ENCODE measurements around the gene GFPT2. TPM values are rescaled to one million over a fixed set of nuclear protein-coding genes. Genes with fewer than 3 reads are reported as not detected.

Gene GFPT2
- 1 to 10 TPM; 1.6 to 3.6 (median 2.0) TPM for total RNA-seq
- 1.2 TPM for total RNA-seq (2013)
- total RNA-seq, result 0.08 to 8.7 (median 1.3) reads per million in 29 experiments

DNA sequence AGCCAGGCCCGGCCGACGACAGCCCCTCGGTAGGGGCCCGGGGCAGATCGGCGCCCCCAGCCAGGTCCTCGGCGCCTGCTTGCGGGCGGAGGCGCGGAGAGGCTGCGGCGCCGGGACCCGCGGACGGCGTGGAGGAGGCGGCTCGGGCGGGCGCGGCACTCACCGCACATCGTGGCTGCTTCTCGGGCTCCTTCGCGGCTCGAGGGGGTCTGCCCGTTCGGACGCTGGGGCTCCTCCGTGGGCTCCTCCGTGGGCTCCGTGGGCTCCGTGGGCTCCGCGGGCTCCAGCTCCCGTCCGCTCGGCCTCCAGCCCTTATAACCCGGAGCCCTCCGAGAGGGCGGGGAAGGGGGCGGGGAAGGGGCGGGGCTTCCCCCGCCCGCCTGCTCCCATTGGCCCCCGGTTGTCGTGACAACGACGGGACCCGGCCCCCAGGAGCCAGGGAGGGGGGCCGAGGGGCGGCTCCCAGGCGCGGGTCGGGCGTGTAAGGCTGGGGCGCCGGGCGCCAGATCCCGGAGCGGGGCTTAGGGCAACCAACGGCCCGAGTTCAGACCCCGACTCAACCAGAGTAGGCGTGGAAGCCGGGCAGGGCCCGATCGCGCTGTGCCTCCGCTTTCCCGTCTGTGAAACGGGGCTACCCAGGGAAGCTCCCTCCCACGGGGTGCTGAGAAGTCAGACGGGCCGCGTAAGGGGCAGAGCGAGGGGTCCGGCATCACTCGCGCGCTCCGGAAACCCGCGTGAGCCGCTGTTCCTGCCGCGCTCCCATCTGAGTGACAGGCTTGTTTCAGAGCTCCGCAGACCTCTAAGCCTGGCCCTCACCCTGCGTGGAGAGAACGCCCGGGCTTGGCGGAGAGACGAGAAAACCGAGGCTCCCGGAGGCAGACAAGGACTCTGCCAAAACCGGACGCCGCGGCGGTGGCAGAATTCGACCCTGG lies at the start of gene GFPT2:
TSS of gene GFPT2 (minus strand) at position 289 of the 932 bp plus-strand sequence. CDS start at position 170, 119 bp downstream.
- Mint-ChIP-seq H3K36me3 (no peaks in the 10 kb centered on the region), H3K4me3 (peak within 1 kb of the TSS; percentile 72 to 73 (median 73)), H3K4me1 (peaks cover 5 to 13% (median 7%) of the 10 kb centered on the region in 3 donors), H3K27ac (no peak within 1 kb of the TSS), H3K27me3 (peaks cover 44 to 60% of the 10 kb centered on the region in 2 donors), H3K9me3 (no peaks in the 10 kb centered on the region)
- DNase-seq (peak; percentile 39 to 82 (median 61)), ATAC-seq (replicated peaks in 1 of 4) (peak; percentile 86 to 93 (median 89))
- Histone ChIP-seq H3K4me3 (ENCODE audit: control insufficient read depth in 1 of 2, extremely low read depth in 1 of 2, low read length in 1 of 2) (peak within 1 kb of the TSS; percentile 77 to 86), H3K27ac (ENCODE audit: low read length) (no peak within 1 kb of the TSS), H3K4me1 (ENCODE audit: control insufficient read depth in 1 of 2, extremely low read depth in 1 of 2, insufficient read depth in 2 of 2, low read length in 2 of 2) (peaks cover 0 to 24% of the 10 kb centered on the region in 2 experiments), H3K9me3 (no peaks in the 10 kb centered on the region), H3K36me3 (ENCODE audit: control insufficient read depth in 2 of 2, extremely low read depth in 1 of 2, insufficient read depth in 1 of 2, low read length in 1 of 2) (no peaks in the 10 kb centered on the region), H3K27me3 (replicated peaks in 1 of 2; ENCODE audit: control insufficient read depth in 2 of 2, extremely low read depth in 1 of 2, insufficient read depth in 2 of 2, low read length in 1 of 2) (peaks cover 5 to 71% of the 10 kb centered on the region in 2 experiments)
- WGBS (ENCODE audit: insufficient coverage), result under 1% methylated on average over 106 of the region's 106 CpGs
- ChIA-PET CTCF (interaction anchor here in 1 of 2 donors (0.6 to 1.5 kb wide), 2 partner anchors 24 to 800 kb away, joined by 3 to 4 read pairs; no protein-coding TSS in a partner anchor), POLR2A (no interaction called here)

DNA sequence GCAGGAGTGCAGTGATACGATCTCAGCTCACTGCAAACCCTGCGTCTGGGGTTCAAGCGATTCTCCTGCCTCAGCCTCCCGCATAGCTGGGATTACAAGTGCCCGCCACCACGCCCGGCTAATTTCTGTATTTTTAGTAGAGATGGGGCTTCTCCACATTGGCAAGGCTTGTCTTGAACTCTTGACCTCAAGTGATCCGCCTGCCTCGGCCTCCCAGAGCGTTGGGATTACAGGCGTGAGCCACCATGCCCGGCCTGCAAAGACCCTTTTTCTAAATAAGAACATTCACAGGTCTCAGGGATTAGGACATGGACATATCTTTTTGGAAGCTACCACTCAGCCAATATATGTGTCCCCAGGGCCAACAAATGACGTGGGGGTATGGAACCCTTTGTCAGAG lies 49.6 kb upstream of the GFPT2 start:
- Mint-ChIP-seq H3K36me3 (no peaks in the 10 kb centered on the region), H3K27ac (no peak overlapping the region), H3K27me3 (peaks cover 29 to 30% of the 10 kb centered on the region in 2 donors), H3K4me3 (no peak overlapping the region), H3K4me1 (no peaks in the 10 kb centered on the region), H3K9me3 (peaks cover 0 to 6% (median 0%) of the 10 kb centered on the region in 3 donors)
- Histone ChIP-seq H3K27me3 (replicated peaks in 1 of 2; ENCODE audit: control insufficient read depth in 2 of 2, extremely low read depth in 1 of 2, insufficient read depth in 2 of 2, low read length in 1 of 2) (peaks cover 0 to 16% of the 10 kb centered on the region in 2 experiments), H3K27ac (ENCODE audit: low read length) (no peak overlapping the region), H3K4me1 (ENCODE audit: control insufficient read depth in 1 of 2, extremely low read depth in 1 of 2, insufficient read depth in 2 of 2, low read length in 2 of 2) (no peaks in the 10 kb centered on the region), H3K4me3 (ENCODE audit: control insufficient read depth in 1 of 2, extremely low read depth in 1 of 2, low read length in 1 of 2) (no peak overlapping the region), H3K9me3 (no peaks in the 10 kb centered on the region), H3K36me3 (ENCODE audit: control insufficient read depth in 2 of 2, extremely low read depth in 1 of 2, insufficient read depth in 1 of 2, low read length in 1 of 2) (no peaks in the 10 kb centered on the region)
- ATAC-seq (replicated peaks in 1 of 4) (no peak), DNase-seq (no peak)
- POLR2A ChIA-PET, result no interaction called here
- WGBS (ENCODE audit: insufficient coverage), result 94% methylated on average over 7 of the region's 13 CpGs
- CTCF ChIA-PET, result no interaction called here

DNA sequence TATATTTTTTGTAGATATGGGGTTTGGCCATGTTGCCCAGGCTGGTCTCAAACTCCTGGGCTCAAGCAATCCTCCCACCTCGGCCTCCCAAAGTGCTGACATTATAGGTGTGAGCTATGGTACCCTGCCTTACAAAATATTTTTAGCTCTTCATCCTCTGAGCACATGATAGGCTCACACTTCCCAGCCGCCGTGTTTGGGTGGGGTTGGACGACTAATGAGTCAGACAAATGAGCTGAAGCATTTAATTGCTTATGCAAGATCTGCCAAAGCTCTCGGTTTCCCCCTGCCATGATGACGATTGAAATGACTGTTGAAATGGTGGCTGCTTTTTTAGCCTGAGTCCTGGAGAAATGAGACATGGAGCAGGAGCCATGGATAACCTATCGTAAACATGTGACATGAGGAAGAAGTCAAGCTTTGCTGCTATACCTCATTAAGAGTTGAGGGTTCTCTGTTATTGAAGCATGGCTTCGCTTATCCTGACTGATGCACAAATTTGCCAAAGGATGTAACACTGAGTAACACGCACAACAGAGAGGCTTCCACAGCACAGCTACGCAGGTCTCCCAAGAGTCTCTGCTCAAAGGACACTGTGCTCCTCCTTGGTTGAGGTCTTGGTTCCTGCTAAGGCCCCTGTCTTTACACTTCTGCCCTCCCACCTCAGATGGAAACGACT lies 48.2 kb upstream of the GFPT2 start:
- H3K27ac ChIP-seq (ENCODE audit: low read length), result no peak overlapping the region
- no peaks in the 10 kb centered on the region for H3K4me1 ChIP-seq (ENCODE audit: control insufficient read depth in 1 of 2, extremely low read depth in 1 of 2, insufficient read depth in 2 of 2, low read length in 2 of 2)
- H3K9me3 Mint-ChIP-seq, result peaks cover 0 to 6% (median 0%) of the 10 kb centered on the region in 3 donors
- no peaks in the 10 kb centered on the region for H3K4me1 Mint-ChIP-seq
- peaks cover 0 to 18% of the 10 kb centered on the region in 2 experiments for H3K27me3 ChIP-seq (replicated peaks in 1 of 2; ENCODE audit: control insufficient read depth in 2 of 2, extremely low read depth in 1 of 2, insufficient read depth in 2 of 2, low read length in 1 of 2)
- H3K27me3 Mint-ChIP-seq, result peaks cover 25 to 30% of the 10 kb centered on the region in 2 donors
- ATAC-seq (replicated peaks in 1 of 4) (no peak), DNase-seq (no peak)
- no peaks in the 10 kb centered on the region for H3K36me3 ChIP-seq (ENCODE audit: control insufficient read depth in 2 of 2, extremely low read depth in 1 of 2, insufficient read depth in 1 of 2, low read length in 1 of 2)
- WGBS (ENCODE audit: insufficient coverage), result 83% methylated on average over 10 of the region's 11 CpGs
- CTCF ChIA-PET, result no interaction called here
- POLR2A ChIA-PET, result no interaction called here
- H3K36me3 Mint-ChIP-seq, result no peaks in the 10 kb centered on the region
- H3K4me3 Mint-ChIP-seq, result no peak overlapping the region
- H3K27ac Mint-ChIP-seq, result no peak overlapping the region
- H3K4me3 ChIP-seq (ENCODE audit: control insufficient read depth in 1 of 2, extremely low read depth in 1 of 2, low read length in 1 of 2), result no peak overlapping the region
- H3K9me3 ChIP-seq, result no peaks in the 10 kb centered on the region

DNA sequence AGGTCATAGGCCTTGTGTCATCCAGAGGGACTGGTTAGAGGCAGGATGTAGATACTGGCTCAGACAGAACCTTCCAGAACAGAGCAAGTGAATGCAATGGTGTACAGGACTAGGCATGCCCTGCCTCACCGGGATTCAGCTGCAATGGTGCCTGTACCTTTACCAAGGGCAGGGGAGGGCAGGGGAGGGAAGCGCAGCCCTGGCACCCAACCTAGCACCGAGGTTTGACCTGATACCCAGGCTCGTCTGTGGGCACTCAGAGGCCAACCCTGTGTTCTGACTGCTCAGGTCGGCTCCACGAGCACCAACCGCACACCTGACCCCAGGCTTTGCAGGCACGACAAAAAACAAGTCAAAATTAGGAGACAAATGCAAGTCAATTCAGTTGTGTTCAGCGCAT lies 47.3 kb upstream of the GFPT2 start:
- ATAC-seq (replicated peaks in 1 of 4) (no peak), DNase-seq (no peak)
- 75% methylated on average over 9 of the region's 9 CpGs for WGBS (ENCODE audit: insufficient coverage)
- no peaks in the 10 kb centered on the region for H3K9me3 ChIP-seq
- H3K4me3 Mint-ChIP-seq, result no peak overlapping the region
- no peaks in the 10 kb centered on the region for H3K36me3 ChIP-seq (ENCODE audit: control insufficient read depth in 2 of 2, extremely low read depth in 1 of 2, insufficient read depth in 1 of 2, low read length in 1 of 2)
- H3K4me3 ChIP-seq (ENCODE audit: control insufficient read depth in 1 of 2, extremely low read depth in 1 of 2, low read length in 1 of 2), result no peak overlapping the region
- H3K4me1 Mint-ChIP-seq, result no peaks in the 10 kb centered on the region
- no peaks in the 10 kb centered on the region for H3K4me1 ChIP-seq (ENCODE audit: control insufficient read depth in 1 of 2, extremely low read depth in 1 of 2, insufficient read depth in 2 of 2, low read length in 2 of 2)
- no peak overlapping the region for H3K27ac ChIP-seq (ENCODE audit: low read length)
- peaks cover 0 to 18% of the 10 kb centered on the region in 2 experiments for H3K27me3 ChIP-seq (replicated peaks in 1 of 2; ENCODE audit: control insufficient read depth in 2 of 2, extremely low read depth in 1 of 2, insufficient read depth in 2 of 2, low read length in 1 of 2)
- peaks cover 24 to 31% of the 10 kb centered on the region in 2 donors for H3K27me3 Mint-ChIP-seq
- ChIA-PET CTCF (no interaction called here), POLR2A (no interaction called here)
- H3K36me3 Mint-ChIP-seq, result no peaks in the 10 kb centered on the region
- H3K9me3 Mint-ChIP-seq, result peaks cover 0 to 6% (median 0%) of the 10 kb centered on the region in 3 donors
- H3K27ac Mint-ChIP-seq, result no peak overlapping the region

DNA sequence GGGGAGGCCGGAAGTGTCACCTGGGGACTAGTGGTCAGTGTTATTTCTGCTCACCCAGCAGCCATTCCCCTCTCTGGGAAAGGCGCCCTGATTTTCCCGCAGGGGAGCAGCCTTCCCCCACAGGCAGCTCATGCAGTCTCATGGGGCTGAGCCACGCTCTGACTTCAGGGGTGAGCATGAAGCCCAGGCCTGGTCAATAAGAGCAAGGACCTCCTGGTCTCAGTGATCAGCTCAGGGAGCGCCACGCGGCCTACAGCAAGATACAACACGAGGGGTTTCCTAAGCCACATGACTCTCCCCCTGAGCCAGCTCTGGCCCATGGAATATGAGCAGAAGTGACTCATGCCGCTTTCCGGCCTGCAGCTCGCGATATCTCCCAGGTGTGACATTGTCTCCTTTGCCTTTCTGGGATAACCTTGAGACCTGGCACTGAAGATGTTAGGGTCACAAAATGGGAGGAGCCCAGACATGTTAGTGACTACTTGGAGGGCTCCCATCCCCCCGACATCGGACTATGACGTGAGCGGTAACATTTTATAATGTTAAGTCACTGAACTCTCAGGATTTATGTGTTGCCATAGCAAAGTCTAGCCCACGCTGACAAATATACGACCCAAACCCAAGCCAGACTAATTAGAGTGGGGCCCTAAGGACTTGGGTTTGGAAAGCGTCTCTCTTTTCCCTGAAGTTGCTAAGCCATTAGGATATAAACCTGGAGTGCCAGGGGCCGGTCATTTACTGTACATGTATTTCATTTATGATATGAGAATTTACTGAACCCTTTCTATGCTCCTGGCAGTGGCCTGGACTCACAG lies 46.5 kb upstream of the GFPT2 start:
- WGBS (ENCODE audit: insufficient coverage), result 94% methylated on average over 17 of the region's 20 CpGs
- no peak for ATAC-seq (replicated peaks in 1 of 4)
- Histone ChIP-seq H3K36me3 (ENCODE audit: control insufficient read depth in 2 of 2, extremely low read depth in 1 of 2, insufficient read depth in 1 of 2, low read length in 1 of 2) (no peaks in the 10 kb centered on the region), H3K4me3 (ENCODE audit: control insufficient read depth in 1 of 2, extremely low read depth in 1 of 2, low read length in 1 of 2) (no peak overlapping the region), H3K27me3 (replicated peaks in 1 of 2; ENCODE audit: control insufficient read depth in 2 of 2, extremely low read depth in 1 of 2, insufficient read depth in 2 of 2, low read length in 1 of 2) (peaks cover 0 to 18% of the 10 kb centered on the region in 2 experiments), H3K9me3 (no peaks in the 10 kb centered on the region), H3K4me1 (ENCODE audit: control insufficient read depth in 1 of 2, extremely low read depth in 1 of 2, insufficient read depth in 2 of 2, low read length in 2 of 2) (no peaks in the 10 kb centered on the region), H3K27ac (ENCODE audit: low read length) (no peak overlapping the region)
- Mint-ChIP-seq H3K4me3 (no peak overlapping the region), H3K4me1 (no peaks in the 10 kb centered on the region), H3K27me3 (peaks cover 24 to 27% of the 10 kb centered on the region in 2 donors), H3K27ac (no peak overlapping the region), H3K36me3 (no peaks in the 10 kb centered on the region), H3K9me3 (peaks cover 0 to 6% (median 0%) of the 10 kb centered on the region in 3 donors)
- ChIA-PET POLR2A (no interaction called here), CTCF (no interaction called here)
- no peak for DNase-seq

DNA sequence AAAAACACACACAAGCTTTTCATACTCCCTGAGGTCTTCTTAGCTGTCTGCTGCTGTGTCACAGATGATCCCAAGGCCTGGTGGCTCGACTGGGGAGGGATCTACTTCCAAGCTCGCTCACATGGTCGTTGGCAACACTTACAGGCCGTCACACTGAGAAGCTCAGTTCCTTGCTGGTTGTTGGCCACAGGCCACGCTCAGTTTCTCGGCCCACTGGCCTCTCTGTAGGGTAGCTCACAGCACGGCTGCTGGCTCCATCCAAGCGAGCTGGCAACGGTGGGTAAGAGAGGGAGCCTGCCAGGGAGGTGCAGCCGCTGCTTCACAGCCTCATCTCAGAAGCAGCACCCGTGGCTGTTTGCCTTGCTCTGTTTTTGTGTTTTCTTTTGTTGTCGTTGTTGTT lies 43.8 kb upstream of the GFPT2 start:
- Histone ChIP-seq H3K27me3 (replicated peaks in 1 of 2; ENCODE audit: control insufficient read depth in 2 of 2, extremely low read depth in 1 of 2, insufficient read depth in 2 of 2, low read length in 1 of 2) (peaks cover 0 to 24% of the 10 kb centered on the region in 2 experiments), H3K4me1 (ENCODE audit: control insufficient read depth in 1 of 2, extremely low read depth in 1 of 2, insufficient read depth in 2 of 2, low read length in 2 of 2) (no peaks in the 10 kb centered on the region), H3K36me3 (ENCODE audit: control insufficient read depth in 2 of 2, extremely low read depth in 1 of 2, insufficient read depth in 1 of 2, low read length in 1 of 2) (no peaks in the 10 kb centered on the region), H3K4me3 (ENCODE audit: control insufficient read depth in 1 of 2, extremely low read depth in 1 of 2, low read length in 1 of 2) (no peak overlapping the region), H3K9me3 (no peaks in the 10 kb centered on the region), H3K27ac (ENCODE audit: low read length) (no peak overlapping the region)
- H3K4me3 Mint-ChIP-seq, result no peak overlapping the region
- ChIA-PET CTCF (no interaction called here), POLR2A (no interaction called here)
- 74% methylated on average over 12 of the region's 12 CpGs for whole genome bisulfite sequencing (ENCODE audit: insufficient coverage)
- peaks cover 10 to 17% of the 10 kb centered on the region in 2 donors for H3K27me3 Mint-ChIP-seq
- H3K27ac Mint-ChIP-seq, result no peak overlapping the region
- DNase-seq, result no peak
- H3K36me3 Mint-ChIP-seq, result no peaks in the 10 kb centered on the region
- no peaks in the 10 kb centered on the region for H3K4me1 Mint-ChIP-seq
- H3K9me3 Mint-ChIP-seq, result no peaks in the 10 kb centered on the region
- ATAC-seq (replicated peaks in 1 of 4), result no peak

All from T-cell (primary cell).